Heart left ventricle (tissue), 16 donors: ENCODE measurements around the gene SEC31A. TPM values are rescaled to one million over a fixed set of nuclear protein-coding genes. Genes with fewer than 3 reads are reported as not detected.

Source experiments
- ATAC-seq, 4 donors: fragments of 200-7000 bp; cut with Tn5 transposase; one replicate each; pipeline ENCODE4 v1.9.1; 2020 to 2022; ENCODE audit warnings: moderate library complexity in 4 of 4, mild to moderate bottlenecking in 3 of 4, moderate number of reproducible peaks in 1 of 4
- DNase-seq, 5 donors: peaks; one replicate each; pipeline ENCODE4 v3.0.0-alpha.2; 2020
- H3K27ac ChIP-seq, 12 donors: fragments of 200-600 bp; sonication (generic) in 4 of 12; one replicate each; pipeline versions ENCODE4 v1.5.0 to v1.8.0; 2016 to 2022; ENCODE audit warnings: mild to moderate bottlenecking in 2 of 12
- H3K27me3 ChIP-seq, 9 donors: fragments of 200-600 bp; sonication (generic) in 2 of 9; one replicate each; pipeline versions ENCODE4 v1.5.1 to v1.8.0; 2016 to 2022; ENCODE audit warnings: mild to moderate bottlenecking in 3 of 9
- H3K36me3 ChIP-seq, 9 donors: fragments of 200-600 bp; sonication (generic) in 2 of 9; one replicate each; pipeline versions ENCODE4 v1.5.0 to v1.8.0; 2018 to 2022; ENCODE audit warnings: mild to moderate bottlenecking in 2 of 9
- H3K4me1 ChIP-seq, 12 donors: fragments of 200-600 bp; sonication (generic) in 4 of 12; one replicate each; pipeline versions ENCODE4 v1.5.0 to v1.8.0; 2016 to 2022; ENCODE audit warnings: mild to moderate bottlenecking in 3 of 12
- H3K4me3 ChIP-seq, 12 donors: fragments of 200-600 bp; sonication (generic) in 4 of 12; one replicate each; pipeline versions ENCODE4 v1.5.0 to v1.8.0; 2017 to 2022; ENCODE audit warnings: mild to moderate bottlenecking in 9 of 12, moderate library complexity in 4 of 12
- H3K9me3 ChIP-seq, 12 donors: fragments of 200-600 bp; sonication (generic) in 4 of 12; one replicate each; pipeline versions ENCODE4 v1.5.0 to v1.8.0; 2016 to 2022; ENCODE audit warnings: mild to moderate bottlenecking in 1 of 12
- CTCF ChIP-seq, 12 donors: fragments of 200-600 bp; sonication (generic) in 4 of 12; IDR thresholded peaks; one replicate each; pipeline versions ENCODE4 v1.5.0 to v1.8.0; 2018 to 2022; ENCODE audit warnings: antibody characterized with exemption in 12 of 12, mild to moderate bottlenecking in 5 of 12
- POLR2A ChIP-seq, 2 donors: fragments of 450-650 bp; IDR thresholded peaks; one replicate each; pipeline ENCODE4 v1.6.1; 2017; ENCODE audit warnings: antibody characterized with exemption in 2 of 2, mild to moderate bottlenecking in 2 of 2, moderate library complexity in 2 of 2
- WGBS, 4 donors: extraction: QIAGEN DNeasy Blood & Tissue Kit in 2 of 4; methylation state at CpG; one replicate each; pipeline versions ENCODE4 v1.1.5 to v1.1.7; 2013 to 2018; 5-methylcytosine and 5-hydroxymethylcytosine counted together
- intact Hi-C, 10 donors: fragments of 100-400 bp; cut with DNase I; formaldehyde crosslinking; loops; one replicate each; pipeline versions ENCODE4 v1.11.1 to v1.14.2; 2022
- polyA plus RNA-seq, 2 donors: library from polyadenylated mRNA; stranded (reverse); fragments of 200-250 nt; gene quantifications; one replicate each; pipeline ENCODE4 v1.2.3, GENCODE V29; 2013
- total RNA-seq, 9 donors: library from RNA; depleted of rRNA in 2 of 9; stranded (reverse); fragments of >200 nt in 2 of 9; fragmentation: NEBNext Ultra II Directional in 3 of 9; extraction: Animal tissue kit (Norgen Biotek cat#: 25700) in 3 of 9; gene quantifications; one replicate each; pipeline versions ENCODE4 v1.1.0 to v1.2.4, GENCODE V29; 2016 to 2023
- donor health status: ischemic (EF 13 %, LVEDD 7.1; RV severe dilation, severe dysfunction).
- donor health status: healthy with polysubstance abuse.
- donor health status: DM: no; HTN: yes; CAD: no.
- donor health status: DM: no; HTN: no; CAD: no.
- donor health status: ischemic (EF 25% LVEDD 6.9; RV normal size, moderate dysfunction).
- donor health status: ischemic (EF 25% LVEDD 5.7; RV mildly dilated, moderate dysfunction).
- donor health status: healthy.
- donor health status: DM: yes; HTN: yes; CAD: no.
- donor health status: ischemic (EF 35%, LVEDD 5.7; RV mildly dilated, moderate dysfunction).
- donor health status: nonischemic (EF 11% LVEDD 7.7; RV severe dilation, severe dysfunction).
- donor health status: DM: yes; HTN: yes; CAD: no.
- donor health status: PGD.
- donor health status: ischemic (EF 29% LVEDD 5.4; RV normal size, mild dysfunction).
- donor health status: nonischemic (EF 23%, LVEDD 6.1; RV moderate dilation, normal function).

Gene SEC31A
- total and polyA plus RNA-seq, 11 donors = 81.0 to 168 (median 101) TPM

DNA sequence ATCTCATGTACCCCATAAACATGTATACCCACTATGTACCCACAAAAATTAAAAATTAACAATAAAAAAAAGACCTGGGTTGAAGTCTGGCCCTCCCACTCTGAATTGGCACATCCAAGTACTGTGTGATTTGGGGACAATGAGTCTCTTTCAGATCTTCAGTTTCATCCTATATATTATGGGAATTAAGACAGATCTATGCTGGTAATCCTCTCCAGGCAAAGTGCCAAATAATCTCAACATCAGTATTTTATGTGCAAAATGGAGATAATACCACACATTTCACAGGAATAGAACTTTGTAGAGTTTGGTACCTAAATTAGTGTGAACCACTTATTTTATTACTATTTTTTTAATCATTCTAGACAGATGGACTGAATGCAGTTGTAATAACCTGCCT is 81.3 kb downstream of the SEC31A start:
- DNase-seq (no peak), ATAC-seq (no peak)
- H3K9me3 ChIP-seq = no peaks in the 10 kb centered on the region
- no peaks in the 10 kb centered on the region for H3K36me3 ChIP-seq
- H3K27me3 ChIP-seq = no peaks in the 10 kb centered on the region
- H3K4me1 ChIP-seq = peaks cover 0 to 6% (median 0%) of the 10 kb centered on the region in 12 donors
- TF ChIP-seq POLR2A (IDR thresholded peaks at IDR 0.05) (no peak), CTCF (IDR thresholded peaks at IDR 0.05) (no peak)
- intact Hi-C loops = loop anchor here in 5 of 10 donors (10.0 kb wide), 1 partner anchor 345 kb away; no protein-coding TSS in a partner anchor
- H3K4me3 ChIP-seq = no peak overlapping the region
- H3K27ac ChIP-seq = no peak overlapping the region

DNA sequence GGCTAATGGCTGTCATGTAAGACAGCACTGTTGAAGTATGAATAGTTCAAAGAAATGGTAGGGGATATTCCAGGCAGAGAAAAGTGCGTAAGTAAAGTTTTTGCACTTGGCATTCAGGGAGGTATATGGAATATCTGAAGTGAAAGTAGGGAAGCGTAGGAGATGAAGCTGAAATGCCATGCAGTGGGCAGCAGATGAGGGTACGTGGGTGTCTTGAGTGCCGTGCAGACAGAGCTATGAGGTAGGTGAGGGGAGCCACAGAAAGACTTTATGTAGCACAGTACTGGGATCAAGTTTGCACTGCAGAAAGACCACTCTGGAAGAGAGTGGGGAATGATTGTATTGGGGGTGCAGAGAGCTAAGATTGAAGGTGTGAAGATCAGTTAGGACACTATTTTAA is 87.2 kb downstream of the SEC31A start:
- H3K4me3 ChIP-seq = no peak overlapping the region
- WGBS, 4 donors = 90 to 95% (median 95%) methylated on average over 4 of the region's 4 CpGs
- DNase-seq = no peak
- intact Hi-C loops = loop anchor here in 6 of 10 donors (5.0 to 10.0 kb wide), 2 partner anchors 339 to 341 kb away; no protein-coding TSS in a partner anchor
- TF ChIP-seq POLR2A (IDR thresholded peaks at IDR 0.05) = no peak
- no peak for TF ChIP-seq CTCF (IDR thresholded peaks at IDR 0.05)
- H3K4me1 ChIP-seq = peaks cover 0 to 10% (median 4%) of the 10 kb centered on the region in 12 donors
- H3K36me3 ChIP-seq = no peaks in the 10 kb centered on the region
- H3K27ac ChIP-seq = no peak overlapping the region
- no peak for ATAC-seq
- peaks cover 0 to 14% (median 0%) of the 10 kb centered on the region in 9 donors for H3K27me3 ChIP-seq
- no peaks in the 10 kb centered on the region for H3K9me3 ChIP-seq

DNA sequence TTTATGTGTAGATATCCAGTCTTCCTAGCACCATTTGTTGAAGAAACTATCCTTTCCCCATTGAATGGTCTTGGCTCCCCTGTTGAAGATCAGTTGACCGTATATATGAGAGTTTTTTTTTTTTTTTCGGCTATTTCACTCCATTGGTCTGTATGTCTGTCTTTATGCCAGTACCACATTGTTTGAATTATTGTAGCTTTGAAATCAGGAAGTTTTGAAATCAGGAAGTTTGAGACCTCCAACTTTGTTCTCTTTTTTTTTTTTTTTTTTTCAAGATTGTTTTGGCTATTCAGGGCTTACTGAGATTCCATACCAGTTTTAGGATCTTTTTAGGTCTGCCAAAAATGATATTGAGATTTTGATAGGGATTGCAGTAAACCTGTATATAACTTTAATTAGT is 88.0 kb downstream of the SEC31A start:
- H3K9me3 ChIP-seq = no peaks in the 10 kb centered on the region
- intact Hi-C loops = loop anchor here in 6 of 10 donors (5.0 to 10.0 kb wide), 2 partner anchors 338 to 341 kb away; no protein-coding TSS in a partner anchor
- TF ChIP-seq CTCF (IDR thresholded peaks at IDR 0.05) (no peak), POLR2A (IDR thresholded peaks at IDR 0.05) (no peak)
- ATAC-seq (no peak), DNase-seq (no peak)
- no peak overlapping the region for H3K4me3 ChIP-seq
- H3K4me1 ChIP-seq = peaks cover 0 to 18% (median 5%) of the 10 kb centered on the region in 12 donors
- WGBS, 4 donors = 57 to 76% (median 72%) methylated on average over 2 of the region's 2 CpGs
- H3K36me3 ChIP-seq = no peaks in the 10 kb centered on the region
- no peak overlapping the region for H3K27ac ChIP-seq
- peaks cover 0 to 19% (median 0%) of the 10 kb centered on the region in 9 donors for H3K27me3 ChIP-seq

GRCh38 chr4:82801910-82802521 is 88.9 kb downstream of the SEC31A start:
- Histone ChIP-seq H3K27ac (no peak overlapping the region), H3K4me3 (no peak overlapping the region), H3K27me3 (peaks cover 0 to 25% (median 0%) of the 10 kb centered on the region in 9 donors), H3K36me3 (no peaks in the 10 kb centered on the region), H3K4me1 (peaks cover 0 to 26% (median 9%) of the 10 kb centered on the region in 12 donors), H3K9me3 (no peaks in the 10 kb centered on the region)
- intact Hi-C loops = loop anchor here in 6 of 10 donors (5.0 to 10.0 kb wide), 2 partner anchors 337 to 340 kb away; no protein-coding TSS in a partner anchor
- no peak for ATAC-seq
- WGBS, 4 donors = 69 to 74% (median 72%) methylated on average over 3 of the region's 3 CpGs
- no peak for DNase-seq
- TF ChIP-seq POLR2A (IDR thresholded peaks at IDR 0.05) = no peak
- TF ChIP-seq CTCF (IDR thresholded peaks at IDR 0.05) = peak in 7 of 12 donors; percentile 9 to 49 (median 29)
